Mucosa of descending colon (tissue), 3 donors: ENCODE measurements around the gene SHANK3. TPM values are rescaled to one million over a fixed set of nuclear protein-coding genes. Genes with fewer than 3 reads are reported as not detected.

ENCODE experiments used
- ATAC-seq: fragments of 200-7000 bp; cut with Tn5 transposase; one replicate; pipeline ENCODE4 v1.9.1; 2020; ENCODE audit warnings: mild to moderate bottlenecking, moderate library complexity
- DNase-seq, 3 donors: peaks; one replicate each; pipeline ENCODE4 v3.0.0-alpha.2; 2020
- H3K36me3 ChIP-seq: fragments of 200-600 bp; one replicate; pipeline ENCODE4 v1.8.0; 2021; ENCODE audit warnings: low read depth, mild to moderate bottlenecking
- H3K4me1 ChIP-seq: fragments of 200-600 bp; one replicate; pipeline ENCODE4 v1.8.0; 2021; ENCODE audit warnings: low read depth, mild to moderate bottlenecking
- H3K4me3 ChIP-seq: fragments of 200-600 bp; one replicate; pipeline ENCODE4 v1.8.0; 2021; ENCODE audit warnings: mild to moderate bottlenecking
- H3K9me3 ChIP-seq: fragments of 200-600 bp; one replicate; pipeline ENCODE4 v1.8.0; 2021; ENCODE audit warnings: mild to moderate bottlenecking
- CTCF ChIP-seq: fragments of 200-600 bp; IDR thresholded peaks from one replicate; pipeline ENCODE4 v1.8.0; 2022; ENCODE audit warnings: antibody characterized with exemption, mild to moderate bottlenecking
- intact Hi-C, 2 donors: fragments of 100-400 bp; cut with DNase I in 1 of 2; cut with micrococcal nuclease in 1 of 2; formaldehyde crosslinking; loops; one replicate each; pipeline versions ENCODE4 v1.11.0 to v1.11.1; 2022; cut with DNase I, micrococcal nuclease
- total RNA-seq, 3 donors: library from RNA; stranded (reverse); fragmentation: NEBNext Ultra II Directional in 2 of 3; extraction: Animal tissue kit (Norgen Biotek cat#: 25700) in 2 of 3; gene quantifications; one replicate each; pipeline versions ENCODE4 v1.2.1 to v1.2.4, GENCODE V29; 2021 to 2023
- donor health status: DM: no; HTN: no; CAD: no; lungs with moderate emphysema.
- donor health status: DM: no; HTN: no; CAD: no.
- donor health status: DM: no; HTN: yes; CAD: no.

SHANK3 gene
- total RNA-seq, 3 donors from 2014 or later, result 3.9 to 14.2 (median 7.1) TPM

GRCh38 chr22:50697667-50698506 lies 25.3 kb downstream of the SHANK3 start:
- ATAC-seq (no peak), DNase-seq (peak in 2 of 3 donors; percentile 23 to 38)
- intact Hi-C loops, result no loop called here

GRCh38 chr22:50698546-50698945 lies 25.9 kb downstream of the SHANK3 start:
- no peak for ATAC-seq
- intact Hi-C loops, result no loop called here
- TF ChIP-seq CTCF, result no peak
- Histone ChIP-seq H3K4me1 (peaks cover 4% of the 10 kb centered on the region), H3K4me3 (no peak overlapping the region), H3K36me3 (no peaks in the 10 kb centered on the region), H3K9me3 (no peaks in the 10 kb centered on the region)
- peak in 1 of 3 donors; percentile 22 for DNase-seq

More at GRCh38 chr22:50697667-50698506, 25.3 kb downstream of the SHANK3 start:
- no peak for TF ChIP-seq CTCF
- H3K4me1 ChIP-seq, result peaks cover 4% of the 10 kb centered on the region
- no peak overlapping the region for H3K4me3 ChIP-seq
- no peaks in the 10 kb centered on the region for H3K9me3 ChIP-seq
- no peaks in the 10 kb centered on the region for H3K36me3 ChIP-seq

GRCh38 chr22:50699001-50699755 lies 26.6 kb downstream of the SHANK3 start:
- no peak for TF ChIP-seq CTCF
- no peaks in the 10 kb centered on the region for H3K9me3 ChIP-seq
- H3K36me3 ChIP-seq, result no peaks in the 10 kb centered on the region
- no peak overlapping the region for H3K4me3 ChIP-seq
- intact Hi-C loops, result no loop called here
- peaks cover 4% of the 10 kb centered on the region for H3K4me1 ChIP-seq
- DNase-seq (peak in 2 of 3 donors; percentile 13 to 19), ATAC-seq (no peak)

- Histone ChIP-seq H3K4me3 (no peak overlapping the region), H3K9me3 (no peaks in the 10 kb centered on the region), H3K4me1 (peaks cover 4% of the 10 kb centered on the region), H3K36me3 (no peaks in the 10 kb centered on the region)
- intact Hi-C loops, result no loop called here
- no peak for TF ChIP-seq CTCF
- no peak for ATAC-seq
- peak in 2 of 3 donors; percentile 5 to 15 for DNase-seq
Measured at GRCh38 chr22:50699756-50700386, 27.2 kb downstream of the SHANK3 start.

- Histone ChIP-seq H3K36me3 (no peaks in the 10 kb centered on the region), H3K9me3 (no peaks in the 10 kb centered on the region), H3K4me3 (no peak overlapping the region), H3K4me1 (peaks cover 4% of the 10 kb centered on the region)
- intact Hi-C loops, result no loop called here
- DNase-seq (peak in 2 of 3 donors; percentile 9 to 34), ATAC-seq (no peak)
- TF ChIP-seq CTCF, result no peak
Measured at GRCh38 chr22:50700387-50701075, 27.9 kb downstream of the SHANK3 start.
